Measurements from ENCODE around the gene DNAJA1.

DNA sequence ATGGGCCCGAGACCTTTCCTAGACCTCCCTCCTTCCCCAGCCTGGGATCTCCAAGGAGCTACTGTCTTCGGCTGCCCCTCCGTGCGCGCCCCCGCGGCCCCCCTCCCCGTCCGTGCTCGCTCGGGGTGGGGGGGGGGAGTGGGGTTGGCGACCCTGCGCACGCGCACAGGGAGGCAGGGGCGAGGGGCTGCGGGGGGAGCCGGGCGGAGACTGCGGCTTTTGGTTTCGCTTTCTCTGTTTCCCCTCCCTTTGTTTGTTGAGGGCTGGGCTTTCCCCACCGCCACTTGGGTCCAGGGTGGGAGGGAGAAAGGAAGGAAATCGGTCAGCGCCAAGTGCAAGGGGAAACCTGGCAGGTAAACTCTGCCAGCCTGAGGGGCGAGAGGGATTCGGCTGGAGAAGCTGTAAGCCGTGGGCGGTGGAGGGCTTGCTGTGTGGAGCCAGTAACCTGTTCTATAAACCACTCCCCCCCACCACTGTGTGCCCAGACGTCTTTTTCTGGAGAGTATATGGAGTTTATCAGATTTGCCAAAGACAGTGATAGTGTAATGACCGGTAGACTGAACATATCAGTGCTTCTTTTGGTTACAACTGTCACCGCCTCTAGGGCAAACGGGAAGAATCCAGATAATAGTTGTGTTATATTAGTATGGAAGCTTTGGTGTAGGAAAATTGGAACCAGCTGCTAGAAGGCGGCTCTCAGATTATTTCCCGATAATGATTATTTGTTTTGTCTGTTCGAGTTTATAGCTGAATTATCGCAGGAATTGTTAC lies 684 bp downstream of the DNAJA1 start:
- no peak for TF ChIP-seq POLR2A (IDR thresholded peaks at IDR 0.05)
- TF ChIP-seq, protein P1, sequence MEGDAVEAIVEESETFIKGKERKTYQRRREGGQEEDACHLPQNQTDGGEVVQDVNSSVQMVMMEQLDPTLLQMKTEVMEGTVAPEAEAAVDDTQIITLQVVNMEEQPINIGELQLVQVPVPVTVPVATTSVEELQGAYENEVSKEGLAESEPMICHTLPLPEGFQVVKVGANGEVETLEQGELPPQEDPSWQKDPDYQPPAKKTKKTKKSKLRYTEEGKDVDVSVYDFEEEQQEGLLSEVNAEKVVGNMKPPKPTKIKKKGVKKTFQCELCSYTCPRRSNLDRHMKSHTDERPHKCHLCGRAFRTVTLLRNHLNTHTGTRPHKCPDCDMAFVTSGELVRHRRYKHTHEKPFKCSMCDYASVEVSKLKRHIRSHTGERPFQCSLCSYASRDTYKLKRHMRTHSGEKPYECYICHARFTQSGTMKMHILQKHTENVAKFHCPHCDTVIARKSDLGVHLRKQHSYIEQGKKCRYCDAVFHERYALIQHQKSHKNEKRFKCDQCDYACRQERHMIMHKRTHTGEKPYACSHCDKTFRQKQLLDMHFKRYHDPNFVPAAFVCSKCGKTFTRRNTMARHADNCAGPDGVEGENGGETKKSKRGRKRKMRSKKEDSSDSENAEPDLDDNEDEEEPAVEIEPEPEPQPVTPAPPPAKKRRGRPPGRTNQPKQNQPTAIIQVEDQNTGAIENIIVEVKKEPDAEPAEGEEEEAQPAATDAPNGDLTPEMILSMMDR (IDR thresholded peaks at IDR 0.05) = no peak
